Measurements from ENCODE around the gene CNOT4. TPM values are rescaled to one million over a fixed set of nuclear protein-coding genes. Genes with fewer than 3 reads are reported as not detected.

The CNOT4 gene, protein sequence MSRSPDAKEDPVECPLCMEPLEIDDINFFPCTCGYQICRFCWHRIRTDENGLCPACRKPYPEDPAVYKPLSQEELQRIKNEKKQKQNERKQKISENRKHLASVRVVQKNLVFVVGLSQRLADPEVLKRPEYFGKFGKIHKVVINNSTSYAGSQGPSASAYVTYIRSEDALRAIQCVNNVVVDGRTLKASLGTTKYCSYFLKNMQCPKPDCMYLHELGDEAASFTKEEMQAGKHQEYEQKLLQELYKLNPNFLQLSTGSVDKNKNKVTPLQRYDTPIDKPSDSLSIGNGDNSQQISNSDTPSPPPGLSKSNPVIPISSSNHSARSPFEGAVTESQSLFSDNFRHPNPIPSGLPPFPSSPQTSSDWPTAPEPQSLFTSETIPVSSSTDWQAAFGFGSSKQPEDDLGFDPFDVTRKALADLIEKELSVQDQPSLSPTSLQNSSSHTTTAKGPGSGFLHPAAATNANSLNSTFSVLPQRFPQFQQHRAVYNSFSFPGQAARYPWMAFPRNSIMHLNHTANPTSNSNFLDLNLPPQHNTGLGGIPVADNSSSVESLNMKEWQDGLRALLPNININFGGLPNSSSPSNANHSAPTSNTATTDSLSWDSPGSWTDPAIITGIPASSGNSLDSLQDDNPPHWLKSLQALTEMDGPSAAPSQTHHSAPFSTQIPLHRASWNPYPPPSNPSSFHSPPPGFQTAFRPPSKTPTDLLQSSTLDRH
- 10 to 100 TPM; 25.6 to 32.9 TPM for total RNA-seq

GRCh38 chr7:135509839-135510591, at the start of gene CNOT4:
Gene CNOT4, minus strand, starts transcription at chr7:135510102. Its CDS starts 71,771 bp downstream, at chr7:135438331.
- H3K27ac Mint-ChIP-seq = no peak within 1 kb of the TSS
- DNase-seq (ENCODE audit: low spot score) (peak; percentile 96), ATAC-seq (peak; percentile 98 to 99)
- peaks cover 4 to 6% of the 10 kb centered on the region in 2 donors for H3K4me1 Mint-ChIP-seq (ENCODE audit: low read depth in 2 of 2)
- no peaks in the 10 kb centered on the region for H3K9me3 Mint-ChIP-seq
- H3K27me3 Mint-ChIP-seq = no peaks in the 10 kb centered on the region
- H3K4me3 Mint-ChIP-seq = no peak within 1 kb of the TSS
- no peaks in the 10 kb centered on the region for H3K36me3 Mint-ChIP-seq

DNA sequence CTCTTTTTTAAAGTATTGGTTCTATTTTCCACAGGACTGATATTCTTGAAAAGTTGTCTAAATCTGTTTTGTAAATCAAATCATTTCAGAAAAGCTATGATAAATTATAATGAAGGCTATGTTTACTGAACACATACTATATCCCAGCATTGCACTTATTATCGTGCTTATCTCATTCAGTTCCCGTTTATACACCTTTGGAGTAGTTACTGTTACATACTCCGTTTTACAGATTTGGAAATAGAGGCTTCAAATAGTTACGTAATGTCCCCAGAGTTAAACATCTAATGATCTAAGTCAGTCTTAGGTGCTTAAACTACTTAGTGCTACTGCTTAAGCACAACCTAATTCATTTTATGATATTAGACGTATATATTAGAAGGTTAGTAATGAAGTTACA, 49.0 kb upstream of the CNOT4 start:
- H3K27ac Mint-ChIP-seq = no peak overlapping the region
- no peak for DNase-seq (ENCODE audit: low spot score)
- ATAC-seq = no peak
- H3K36me3 Mint-ChIP-seq = no peaks in the 10 kb centered on the region
- peaks cover 13 to 18% of the 10 kb centered on the region in 2 donors for H3K4me1 Mint-ChIP-seq (ENCODE audit: low read depth in 2 of 2)
- no peak overlapping the region for H3K4me3 Mint-ChIP-seq
- peaks cover 5 to 10% of the 10 kb centered on the region in 2 donors for H3K27me3 Mint-ChIP-seq
- no peaks in the 10 kb centered on the region for H3K9me3 Mint-ChIP-seq

DNA sequence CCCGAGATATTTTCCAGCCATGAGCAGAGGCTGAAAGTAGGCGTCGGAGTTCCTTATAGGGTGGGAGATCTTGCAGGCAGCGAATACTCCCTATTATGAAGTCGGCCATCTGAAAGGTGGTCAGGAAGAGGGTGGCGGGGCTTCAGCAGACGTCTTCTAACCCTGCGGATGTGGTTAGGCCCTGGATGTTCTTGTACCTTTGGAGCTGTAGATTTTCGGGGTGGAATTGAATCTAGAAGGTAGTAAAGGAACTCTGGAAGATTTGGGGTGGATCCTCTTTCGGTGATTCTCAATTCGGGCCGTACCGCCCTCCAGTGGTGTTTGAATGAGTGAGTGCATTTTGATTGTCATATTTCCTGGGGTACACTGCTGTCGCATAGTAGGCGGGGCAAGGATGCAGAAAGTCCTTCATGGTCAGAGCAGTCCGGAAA, 48.5 kb upstream of the CNOT4 start:
- H3K4me3 Mint-ChIP-seq = no peak overlapping the region
- H3K36me3 Mint-ChIP-seq = no peaks in the 10 kb centered on the region
- DNase-seq (ENCODE audit: low spot score) (peak; percentile 65), ATAC-seq (peak; percentile 74 to 79)
- peaks cover 5 to 15% of the 10 kb centered on the region in 2 donors for H3K27me3 Mint-ChIP-seq
- H3K4me1 Mint-ChIP-seq (ENCODE audit: low read depth in 2 of 2) = peaks cover 13 to 18% of the 10 kb centered on the region in 2 donors
- no peak overlapping the region for H3K27ac Mint-ChIP-seq
- no peaks in the 10 kb centered on the region for H3K9me3 Mint-ChIP-seq

GRCh38 chr7:135557455-135558336, 47.8 kb upstream of the CNOT4 start, which contains the start of gene NUP205:
Gene NUP205, plus strand, starts transcription at chr7:135557917. Its CDS starts 28 bp downstream, at chr7:135557945.
- DNase-seq (ENCODE audit: low spot score) (peak; percentile 78), ATAC-seq (peak; percentile 89 to 90)
- H3K4me1 Mint-ChIP-seq (ENCODE audit: low read depth in 2 of 2) = peaks cover 13 to 16% of the 10 kb centered on the region in 2 donors
- no peak within 1 kb of the TSS for H3K27ac Mint-ChIP-seq
- H3K4me3 Mint-ChIP-seq = no peak within 1 kb of the TSS
- H3K9me3 Mint-ChIP-seq = no peaks in the 10 kb centered on the region
- H3K27me3 Mint-ChIP-seq = peaks cover 5 to 16% of the 10 kb centered on the region in 2 donors
- no peaks in the 10 kb centered on the region for H3K36me3 Mint-ChIP-seq

- Mint-ChIP-seq H3K4me1 (ENCODE audit: low read depth in 2 of 2) (no peaks in the 10 kb centered on the region), H3K36me3 (no peaks in the 10 kb centered on the region), H3K9me3 (no peaks in the 10 kb centered on the region), H3K27me3 (peaks cover 8 to 18% of the 10 kb centered on the region in 2 donors), H3K4me3 (no peak overlapping the region), H3K27ac (no peak overlapping the region)
- DNase-seq (ENCODE audit: low spot score) (no peak), ATAC-seq (no peak)
Measured at GRCh38 chr7:135553346-135553745, 43.4 kb upstream of the CNOT4 start.

GRCh38 chr7:135552148-135552547, 42.2 kb upstream of the CNOT4 start:
- H3K36me3 Mint-ChIP-seq = no peaks in the 10 kb centered on the region
- H3K27ac Mint-ChIP-seq = no peak overlapping the region
- peaks cover 15 to 27% of the 10 kb centered on the region in 2 donors for H3K27me3 Mint-ChIP-seq
- no peaks in the 10 kb centered on the region for H3K9me3 Mint-ChIP-seq
- H3K4me3 Mint-ChIP-seq = no peak overlapping the region
- DNase-seq (ENCODE audit: low spot score) (no peak), ATAC-seq (no peak)
- H3K4me1 Mint-ChIP-seq (ENCODE audit: low read depth in 2 of 2) = no peaks in the 10 kb centered on the region

GRCh38 chr7:135550196-135550595, 40.3 kb upstream of the CNOT4 start:
- Mint-ChIP-seq H3K36me3 (no peaks in the 10 kb centered on the region), H3K27me3 (peaks cover 15 to 22% of the 10 kb centered on the region in 2 donors), H3K9me3 (no peaks in the 10 kb centered on the region), H3K27ac (no peak overlapping the region), H3K4me1 (ENCODE audit: low read depth in 2 of 2) (no peaks in the 10 kb centered on the region), H3K4me3 (no peak overlapping the region)
- ATAC-seq = no peak
- no peak for DNase-seq (ENCODE audit: low spot score)

- H3K36me3 Mint-ChIP-seq = no peaks in the 10 kb centered on the region
- H3K4me3 Mint-ChIP-seq = no peak overlapping the region
- no peak overlapping the region for H3K27ac Mint-ChIP-seq
- no peak for ATAC-seq
- H3K4me1 Mint-ChIP-seq (ENCODE audit: low read depth in 2 of 2) = peaks cover 0 to 3% of the 10 kb centered on the region in 2 donors
- no peaks in the 10 kb centered on the region for H3K9me3 Mint-ChIP-seq
- H3K27me3 Mint-ChIP-seq = peaks cover 6 to 25% of the 10 kb centered on the region in 2 donors
- no peak for DNase-seq (ENCODE audit: low spot score)
Measured at GRCh38 chr7:135541029-135541428, 31.1 kb upstream of the CNOT4 start.

DNA sequence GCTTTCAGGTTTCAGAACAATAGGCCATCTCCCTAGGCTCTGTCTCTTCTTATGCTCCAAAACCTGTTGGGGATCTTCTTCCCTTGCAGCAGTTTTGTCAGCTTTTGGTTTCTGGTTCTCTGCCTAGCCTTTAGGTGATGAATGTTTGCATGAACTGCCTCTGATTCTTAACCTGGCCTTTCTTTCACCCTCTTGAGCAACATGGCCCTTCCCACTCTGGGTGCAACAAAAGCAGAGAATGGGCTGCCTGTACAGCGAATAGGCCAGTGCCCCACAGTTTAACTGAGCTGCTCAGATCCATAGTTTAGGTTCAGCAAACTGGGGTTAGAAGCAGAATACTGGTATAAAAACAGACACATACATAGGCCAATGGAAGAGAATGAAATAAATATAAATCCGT, 29.7 kb upstream of the CNOT4 start:
- no peak overlapping the region for H3K4me3 Mint-ChIP-seq
- no peak for DNase-seq (ENCODE audit: low spot score)
- H3K27ac Mint-ChIP-seq = no peak overlapping the region
- ATAC-seq = no peak
- peaks cover 0 to 4% of the 10 kb centered on the region in 2 donors for H3K4me1 Mint-ChIP-seq (ENCODE audit: low read depth in 2 of 2)
- H3K27me3 Mint-ChIP-seq = peaks cover 6 to 25% of the 10 kb centered on the region in 2 donors
- H3K36me3 Mint-ChIP-seq = no peaks in the 10 kb centered on the region
- no peaks in the 10 kb centered on the region for H3K9me3 Mint-ChIP-seq

DNA sequence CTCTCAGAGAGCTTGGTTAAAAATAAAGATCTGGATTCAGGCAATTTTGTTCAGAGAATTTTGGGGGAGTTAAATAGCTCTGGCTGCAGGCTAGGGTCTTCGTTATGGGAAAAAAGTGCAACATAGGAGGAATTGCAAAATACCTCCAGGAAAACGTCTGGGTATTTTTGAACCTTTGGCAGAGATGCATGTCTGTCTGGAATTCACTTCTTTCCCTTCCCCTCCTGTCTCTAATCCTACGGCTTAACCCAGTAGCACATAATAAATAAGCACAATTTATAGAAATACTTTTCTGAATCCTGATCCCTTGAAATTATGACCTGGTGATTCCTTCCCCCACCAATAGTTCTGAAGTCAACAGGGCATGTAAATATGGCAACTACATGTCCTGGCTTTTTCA, 28.5 kb upstream of the CNOT4 start:
- no peak overlapping the region for H3K4me3 Mint-ChIP-seq
- DNase-seq (ENCODE audit: low spot score) (no peak), ATAC-seq (no peak)
- no peaks in the 10 kb centered on the region for H3K9me3 Mint-ChIP-seq
- peaks cover 6 to 25% of the 10 kb centered on the region in 2 donors for H3K27me3 Mint-ChIP-seq
- H3K4me1 Mint-ChIP-seq (ENCODE audit: low read depth in 2 of 2) = peaks cover 0 to 4% of the 10 kb centered on the region in 2 donors
- no peak overlapping the region for H3K27ac Mint-ChIP-seq
- no peaks in the 10 kb centered on the region for H3K36me3 Mint-ChIP-seq

DNA sequence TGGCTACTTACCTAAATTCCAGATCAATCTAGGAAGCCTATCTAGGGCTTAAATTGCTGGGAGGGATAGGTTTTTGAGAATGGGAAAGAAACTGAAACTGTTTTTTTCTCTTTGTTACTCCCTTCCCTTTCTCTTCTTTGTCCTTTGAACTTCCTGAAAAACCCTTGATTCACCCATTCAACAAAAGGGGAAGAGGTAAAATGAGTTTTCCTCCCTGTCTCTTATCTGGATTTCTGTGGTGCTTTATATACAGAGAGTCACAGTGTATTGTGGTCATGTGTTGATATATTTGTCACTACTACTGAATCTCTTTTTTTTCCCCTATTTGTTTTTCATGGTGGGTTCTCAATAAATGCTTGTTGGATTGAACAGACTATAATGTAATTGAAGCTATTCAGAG, 28.0 kb upstream of the CNOT4 start:
- no peaks in the 10 kb centered on the region for H3K9me3 Mint-ChIP-seq
- no peak for DNase-seq (ENCODE audit: low spot score)
- H3K4me3 Mint-ChIP-seq = no peak overlapping the region
- H3K36me3 Mint-ChIP-seq = no peaks in the 10 kb centered on the region
- H3K27ac Mint-ChIP-seq = no peak overlapping the region
- ATAC-seq = no peak
- H3K27me3 Mint-ChIP-seq = peaks cover 6 to 25% of the 10 kb centered on the region in 2 donors
- peaks cover 0 to 4% of the 10 kb centered on the region in 2 donors for H3K4me1 Mint-ChIP-seq (ENCODE audit: low read depth in 2 of 2)

DNA sequence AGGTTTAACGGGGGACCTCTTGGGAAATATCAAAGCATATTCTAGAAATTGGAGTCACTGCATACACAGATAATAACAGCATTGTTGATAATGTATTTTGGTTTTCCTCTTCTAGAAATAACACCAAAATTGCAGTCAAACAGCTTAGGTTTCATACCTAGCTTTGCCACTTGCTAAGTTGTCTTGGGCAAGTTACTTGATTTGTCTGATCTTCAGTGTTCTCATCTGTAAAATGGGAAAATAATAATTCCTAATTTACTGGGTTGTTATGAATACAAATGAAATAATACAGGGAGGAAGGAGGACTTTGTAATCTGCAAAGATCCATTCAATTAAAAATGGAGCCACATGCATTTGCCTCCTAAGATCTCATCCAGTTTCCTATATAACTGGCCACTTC, 27.6 kb upstream of the CNOT4 start:
- Mint-ChIP-seq H3K9me3 (no peaks in the 10 kb centered on the region), H3K27me3 (peaks cover 6 to 25% of the 10 kb centered on the region in 2 donors), H3K27ac (no peak overlapping the region), H3K4me3 (no peak overlapping the region), H3K36me3 (no peaks in the 10 kb centered on the region), H3K4me1 (ENCODE audit: low read depth in 2 of 2) (peaks cover 0 to 4% of the 10 kb centered on the region in 2 donors)
- no peak for ATAC-seq
- no peak for DNase-seq (ENCODE audit: low spot score)

GRCh38 chr7:135536150-135536549, 26.2 kb upstream of the CNOT4 start:
- DNase-seq (ENCODE audit: low spot score) = no peak
- peaks cover 6 to 31% of the 10 kb centered on the region in 2 donors for H3K27me3 Mint-ChIP-seq
- peaks cover 0 to 4% of the 10 kb centered on the region in 2 donors for H3K4me1 Mint-ChIP-seq (ENCODE audit: low read depth in 2 of 2)
- no peaks in the 10 kb centered on the region for H3K9me3 Mint-ChIP-seq
- no peaks in the 10 kb centered on the region for H3K36me3 Mint-ChIP-seq
- H3K4me3 Mint-ChIP-seq = no peak overlapping the region
- ATAC-seq = peak in 1 of 2 donors; percentile 53
- H3K27ac Mint-ChIP-seq = no peak overlapping the region

All from natural killer cell treated with Interleukin-12 subunit alpha and Interleukin-12 subunit beta and Interleukin-15 and Interleukin-18, amount 100 ng/mL, for 72 hours (primary cell).